HEK293 (cell line): ENCODE data around the gene NUBPL.

ENCODE experiments used
- CTCF ChIA-PET: fragments of 350-600 bp; formaldehyde crosslinking; extraction: SDS; loops from one replicate; lab custom pipeline; 2021; ENCODE audit warnings: antibody characterized with exemption; lab: Yijun Ruan, JAX
- POLR2A ChIA-PET: fragments of 300-600 bp; formaldehyde crosslinking; extraction: SDS; loops from one replicate; lab custom pipeline; 2020; ENCODE audit warnings: antibody characterized with exemption, inconsistent platforms; lab: Yijun Ruan, JAX
- H3K27ac ChIP-seq: fragments of 200-500 bp; sonication (Bioruptor generic); 2 replicates; pipeline ENCODE4 v1.5.1; 2014; ENCODE audit warnings: low read depth, low read length, control low read depth, inconsistent platforms; ENCODE audit errors: extremely low read depth
- H3K36me3 ChIP-seq, 2 experiments: fragments of 200-500 bp in 1 of 2; sonication (Bioruptor generic) in 1 of 2; 1 replicate in 1 of 2; 2 replicates in 1 of 2; pipeline ENCODE4 v1.5.1; 2014 to 2017; ENCODE audit warnings: inconsistent platforms in 2 of 2, low read length in 2 of 2; ENCODE audit not compliant: control insufficient read depth in 2 of 2, insufficient read depth in 1 of 2
- H3K4me1 ChIP-seq: fragments of 200-500 bp; sonication (Bioruptor generic); 2 replicates; pipeline ENCODE4 v1.5.1; 2014; ENCODE audit warnings: mild to moderate bottlenecking, low read length, inconsistent platforms; ENCODE audit not compliant: control insufficient read depth, insufficient read depth
- H3K4me3 ChIP-seq: 2 replicates; pipeline ENCODE4 v1.5.1; 2011; ENCODE audit warnings: low read depth, mild to moderate bottlenecking, control low read depth, low read length, moderate library complexity
- H3K9me3 ChIP-seq: fragments of 200-500 bp; sonication (Bioruptor generic); 2 replicates; pipeline ENCODE4 v1.5.1; 2014; ENCODE audit warnings: low read depth, low read length, inconsistent platforms; ENCODE audit not compliant: control insufficient read depth, insufficient read depth
- GFI1B ChIP-seq: fragments of 450-650 bp; formaldehyde crosslinking; IDR thresholded peaks from 2 replicates; pipeline ENCODE4 v1.5.1; 2016; ENCODE audit warnings: missing biosample characterization, missing genetic modification characterization
- KLF8 ChIP-seq: fragments of 450-650 bp; formaldehyde crosslinking; IDR thresholded peaks from 2 replicates; pipeline ENCODE4 v1.5.1; 2016; ENCODE audit warnings: missing biosample characterization, missing genetic modification characterization
- KLF9 ChIP-seq: fragments of 450-650 bp; formaldehyde crosslinking; IDR thresholded peaks from 2 replicates; pipeline ENCODE4 v1.5.1; 2016; ENCODE audit warnings: missing biosample characterization, missing genetic modification characterization, low read depth
- MYNN ChIP-seq: fragments of 450-650 bp; formaldehyde crosslinking; IDR thresholded peaks from 2 replicates; pipeline ENCODE4 v1.5.1; 2016; ENCODE audit warnings: missing biosample characterization, missing genetic modification characterization, borderline replicate concordance
- OSR2 ChIP-seq: fragments of 450-650 bp; formaldehyde crosslinking; IDR thresholded peaks from 2 replicates; pipeline ENCODE4 v1.5.1; 2016; ENCODE audit warnings: missing biosample characterization, missing genetic modification characterization
- RBAK ChIP-seq: fragments of 450-650 bp; formaldehyde crosslinking; IDR thresholded peaks from 2 replicates; pipeline ENCODE4 v1.5.1; 2016; ENCODE audit warnings: missing biosample characterization, missing genetic modification characterization
- SP2 ChIP-seq: fragments of 450-650 bp; formaldehyde crosslinking; IDR thresholded peaks from 2 replicates; pipeline ENCODE4 v1.5.1; 2016; ENCODE audit warnings: missing biosample characterization, missing genetic modification characterization
- YY1 ChIP-seq: fragments of 450-650 bp; formaldehyde crosslinking; IDR thresholded peaks from 2 replicates; pipeline ENCODE4 v1.5.1; 2018; ENCODE audit warnings: missing biosample characterization, missing genetic modification characterization
- ZBTB20 ChIP-seq: fragments of 450-650 bp; formaldehyde crosslinking; IDR thresholded peaks from 2 replicates; pipeline ENCODE4 v1.5.1; 2016; ENCODE audit warnings: missing biosample characterization, missing genetic modification characterization
- ZBTB48 ChIP-seq: fragments of 450-650 bp; formaldehyde crosslinking; IDR thresholded peaks from 2 replicates; pipeline ENCODE4 v1.5.1; 2016; ENCODE audit warnings: missing biosample characterization, missing genetic modification characterization
- ZBTB7A ChIP-seq: fragments of 450-650 bp; formaldehyde crosslinking; IDR thresholded peaks from 2 replicates; pipeline ENCODE4 v1.5.1; 2016; ENCODE audit warnings: low read depth, missing biosample characterization, missing genetic modification characterization
- ZEB2 ChIP-seq: fragments of 450-650 bp; formaldehyde crosslinking; IDR thresholded peaks from 2 replicates; pipeline ENCODE4 v1.5.1; 2016; ENCODE audit warnings: missing biosample characterization, missing genetic modification characterization
- ZFP69B ChIP-seq: fragments of 450-650 bp; formaldehyde crosslinking; IDR thresholded peaks from 2 replicates; pipeline ENCODE4 v1.5.1; 2016; ENCODE audit warnings: missing biosample characterization, missing genetic modification characterization
- ZNF121 ChIP-seq: fragments of 450-650 bp; formaldehyde crosslinking; IDR thresholded peaks from 2 replicates; pipeline ENCODE4 v1.5.1; 2016; ENCODE audit warnings: missing biosample characterization, missing genetic modification characterization
- ZNF157 ChIP-seq: fragments of 450-650 bp; formaldehyde crosslinking; IDR thresholded peaks from 2 replicates; pipeline ENCODE4 v1.5.1; 2016; ENCODE audit warnings: missing biosample characterization, missing genetic modification characterization
- ZNF184 ChIP-seq: fragments of 450-650 bp; IDR thresholded peaks from 2 replicates; pipeline ENCODE4 v1.5.1; 2018; ENCODE audit warnings: missing biosample characterization, mild to moderate bottlenecking, missing genetic modification characterization
- ZNF341 ChIP-seq: fragments of 450-650 bp; formaldehyde crosslinking; IDR thresholded peaks from 2 replicates; pipeline ENCODE4; 2016; ENCODE audit warnings: low read depth, missing biosample characterization, missing genetic modification characterization
- ZNF350 ChIP-seq: fragments of 450-650 bp; formaldehyde crosslinking; IDR thresholded peaks from 2 replicates; pipeline ENCODE4 v1.5.0; 2017; ENCODE audit warnings: missing biosample characterization, mild to moderate bottlenecking, missing genetic modification characterization
- ZNF354C ChIP-seq: fragments of 450-650 bp; formaldehyde crosslinking; IDR thresholded peaks from 2 replicates; pipeline ENCODE4 v1.5.1; 2016; ENCODE audit warnings: missing biosample characterization, missing genetic modification characterization, low read depth, borderline replicate concordance
- ZNF37A ChIP-seq: fragments of 450-650 bp; IDR thresholded peaks from 2 replicates; pipeline ENCODE4 v1.5.1; 2018; ENCODE audit warnings: missing biosample characterization, missing genetic modification characterization
- ZNF416 ChIP-seq: fragments of 450-650 bp; formaldehyde crosslinking; IDR thresholded peaks from 2 replicates; pipeline ENCODE4 v1.5.1; 2016; ENCODE audit warnings: missing biosample characterization, missing genetic modification characterization
- ZNF501 ChIP-seq: fragments of 450-650 bp; formaldehyde crosslinking; IDR thresholded peaks from 2 replicates; pipeline ENCODE4 v1.5.1; 2016; ENCODE audit warnings: missing biosample characterization, missing genetic modification characterization
- ZNF529 ChIP-seq: fragments of 450-650 bp; formaldehyde crosslinking; IDR thresholded peaks from 2 replicates; pipeline ENCODE4 v1.5.1; 2017; ENCODE audit warnings: missing genetic modification characterization, missing biosample characterization; ENCODE audit not compliant: insufficient replicate concordance
- ZNF530 ChIP-seq: fragments of 450-650 bp; formaldehyde crosslinking; IDR thresholded peaks from 2 replicates; pipeline ENCODE4 v1.5.1; 2016; ENCODE audit warnings: low read depth, missing biosample characterization, missing genetic modification characterization
- ZNF704 ChIP-seq: fragments of 450-650 bp; formaldehyde crosslinking; IDR thresholded peaks from 2 replicates; pipeline ENCODE4 v1.5.1; 2016; ENCODE audit warnings: missing biosample characterization, missing genetic modification characterization
- ZSCAN16 ChIP-seq: fragments of 450-650 bp; formaldehyde crosslinking; IDR thresholded peaks from 2 replicates; pipeline ENCODE4 v1.5.1; 2016; ENCODE audit warnings: missing biosample characterization, missing genetic modification characterization
- TF ChIP-seq, protein P1 (sequence below): fragments of 450-650 bp; formaldehyde crosslinking; IDR thresholded peaks from 2 replicates; pipeline ENCODE4 v1.5.0; 2017; ENCODE audit warnings: missing biosample characterization, missing genetic modification characterization, borderline replicate concordance
- TF ChIP-seq, protein P2 (sequence below): fragments of 450-650 bp; formaldehyde crosslinking; IDR thresholded peaks from 2 replicates; pipeline ENCODE4 v1.5.1; 2016; ENCODE audit warnings: missing biosample characterization, missing genetic modification characterization
- TF ChIP-seq, protein P3 (sequence below): fragments of 450-650 bp; formaldehyde crosslinking; IDR thresholded peaks from 2 replicates; pipeline ENCODE4 v1.5.1; 2017; ENCODE audit warnings: missing biosample characterization, missing genetic modification characterization

The NUBPL gene

DNA sequence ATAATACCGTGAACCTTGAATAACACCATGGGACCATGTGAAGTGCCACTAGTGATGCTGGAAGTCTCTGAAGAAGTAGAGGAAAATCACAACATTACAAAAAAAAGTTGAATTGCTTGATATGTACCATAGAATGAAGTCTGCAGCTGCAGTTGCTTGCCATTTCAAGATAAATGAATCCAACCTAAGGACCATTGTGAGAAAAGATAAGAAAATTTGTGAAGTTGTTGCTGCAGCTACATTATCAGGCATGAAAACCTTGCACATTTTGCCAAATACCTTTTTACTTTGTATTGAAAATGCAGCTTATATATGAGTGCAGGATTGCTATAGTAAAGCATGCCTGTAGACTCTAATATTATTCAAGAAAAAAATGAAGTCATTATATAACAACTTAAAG lies 126.5 kb downstream of the NUBPL start (continued):
- TF ChIP-seq ZNF704 (tag by site-specific recombination) (no peak), ZBTB7A (no peak), ZNF416 (tag by site-specific recombination) (no peak), ZNF37A (tag by site-specific recombination) (no peak), ZNF157 (tag by site-specific recombination) (no peak), GFI1B (tag by site-specific recombination) (no peak), ZNF121 (tag by site-specific recombination) (no peak), ZNF341 (tag by site-specific recombination) (no peak), ZBTB48 (no peak), ZFP69B (tag by site-specific recombination) (no peak), ZNF501 (no peak)
- TF ChIP-seq, protein P1, sequence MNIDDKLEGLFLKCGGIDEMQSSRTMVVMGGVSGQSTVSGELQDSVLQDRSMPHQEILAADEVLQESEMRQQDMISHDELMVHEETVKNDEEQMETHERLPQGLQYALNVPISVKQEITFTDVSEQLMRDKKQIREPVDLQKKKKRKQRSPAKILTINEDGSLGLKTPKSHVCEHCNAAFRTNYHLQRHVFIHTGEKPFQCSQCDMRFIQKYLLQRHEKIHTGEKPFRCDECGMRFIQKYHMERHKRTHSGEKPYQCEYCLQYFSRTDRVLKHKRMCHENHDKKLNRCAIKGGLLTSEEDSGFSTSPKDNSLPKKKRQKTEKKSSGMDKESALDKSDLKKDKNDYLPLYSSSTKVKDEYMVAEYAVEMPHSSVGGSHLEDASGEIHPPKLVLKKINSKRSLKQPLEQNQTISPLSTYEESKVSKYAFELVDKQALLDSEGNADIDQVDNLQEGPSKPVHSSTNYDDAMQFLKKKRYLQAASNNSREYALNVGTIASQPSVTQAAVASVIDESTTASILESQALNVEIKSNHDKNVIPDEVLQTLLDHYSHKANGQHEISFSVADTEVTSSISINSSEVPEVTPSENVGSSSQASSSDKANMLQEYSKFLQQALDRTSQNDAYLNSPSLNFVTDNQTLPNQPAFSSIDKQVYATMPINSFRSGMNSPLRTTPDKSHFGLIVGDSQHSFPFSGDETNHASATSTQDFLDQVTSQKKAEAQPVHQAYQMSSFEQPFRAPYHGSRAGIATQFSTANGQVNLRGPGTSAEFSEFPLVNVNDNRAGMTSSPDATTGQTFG: no peak

DNA sequence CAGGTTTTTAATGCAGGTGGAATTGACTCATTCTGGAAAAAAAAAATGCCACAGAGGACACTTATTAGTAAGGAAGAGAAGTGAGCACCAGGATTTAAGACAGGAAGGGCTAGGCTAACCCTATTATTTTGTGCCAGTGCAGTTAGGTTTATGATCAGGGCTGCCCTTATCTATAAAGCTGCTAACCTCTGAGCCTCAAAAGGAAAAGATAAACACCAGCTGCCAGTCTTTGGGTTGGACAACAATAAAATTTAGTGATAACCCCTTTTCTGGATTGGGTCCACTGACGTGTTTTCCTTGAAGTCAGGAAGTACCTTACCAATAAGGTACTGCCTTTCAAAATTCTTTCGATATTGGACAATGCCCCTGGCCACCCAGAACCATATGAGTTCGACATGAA lies 128.9 kb downstream of the NUBPL start:
- CTCF ChIA-PET: no interaction called here
- TF ChIP-seq KLF9 (tag by site-specific recombination) (no peak), ZEB2 (no peak), ZBTB20 (tag by site-specific recombination) (no peak), MYNN (tag by site-specific recombination) (no peak), ZNF354C (no peak), ZSCAN16 (no peak), SP2 (tag by site-specific recombination) (no peak), RBAK (tag by site-specific recombination) (no peak), OSR2 (tag by site-specific recombination) (no peak), YY1 (tag by site-specific recombination) (no peak), ZNF184 (no peak), ZNF37A (tag by site-specific recombination) (no peak), ZNF529 (no peak), ZNF530 (tag by site-specific recombination) (no peak), ZNF350 (tag by site-specific recombination) (no peak), KLF8 (no peak)
- TF ChIP-seq, protein P2, sequence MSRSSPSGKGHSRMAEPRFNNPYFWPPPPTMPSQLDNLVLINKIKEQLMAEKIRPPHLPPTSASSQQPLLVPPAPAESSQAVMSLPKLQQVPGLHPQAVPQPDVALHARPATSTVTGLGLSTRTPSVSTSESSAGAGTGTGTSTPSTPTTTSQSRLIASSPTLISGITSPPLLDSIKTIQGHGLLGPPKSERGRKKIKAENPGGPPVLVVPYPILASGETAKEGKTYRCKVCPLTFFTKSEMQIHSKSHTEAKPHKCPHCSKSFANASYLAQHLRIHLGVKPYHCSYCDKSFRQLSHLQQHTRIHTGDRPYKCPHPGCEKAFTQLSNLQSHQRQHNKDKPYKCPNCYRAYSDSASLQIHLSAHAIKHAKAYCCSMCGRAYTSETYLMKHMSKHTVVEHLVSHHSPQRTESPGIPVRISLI (tag by site-specific recombination): no peak
- TF ChIP-seq, protein P3, sequence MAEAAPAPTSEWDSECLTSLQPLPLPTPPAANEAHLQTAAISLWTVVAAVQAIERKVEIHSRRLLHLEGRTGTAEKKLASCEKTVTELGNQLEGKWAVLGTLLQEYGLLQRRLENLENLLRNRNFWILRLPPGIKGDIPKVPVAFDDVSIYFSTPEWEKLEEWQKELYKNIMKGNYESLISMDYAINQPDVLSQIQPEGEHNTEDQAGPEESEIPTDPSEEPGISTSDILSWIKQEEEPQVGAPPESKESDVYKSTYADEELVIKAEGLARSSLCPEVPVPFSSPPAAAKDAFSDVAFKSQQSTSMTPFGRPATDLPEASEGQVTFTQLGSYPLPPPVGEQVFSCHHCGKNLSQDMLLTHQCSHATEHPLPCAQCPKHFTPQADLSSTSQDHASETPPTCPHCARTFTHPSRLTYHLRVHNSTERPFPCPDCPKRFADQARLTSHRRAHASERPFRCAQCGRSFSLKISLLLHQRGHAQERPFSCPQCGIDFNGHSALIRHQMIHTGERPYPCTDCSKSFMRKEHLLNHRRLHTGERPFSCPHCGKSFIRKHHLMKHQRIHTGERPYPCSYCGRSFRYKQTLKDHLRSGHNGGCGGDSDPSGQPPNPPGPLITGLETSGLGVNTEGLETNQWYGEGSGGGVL: no peak
- Histone ChIP-seq H3K27ac (no peak overlapping the region), H3K36me3 (no peaks in the 10 kb centered on the region), H3K9me3 (no peaks in the 10 kb centered on the region), H3K4me3 (no peak overlapping the region), H3K4me1 (no peaks in the 10 kb centered on the region)
- POLR2A ChIA-PET: no interaction called here
